Stimulated activated naive CD8-positive, alpha-beta T cell treated with anti-CD3 and anti-CD28 coated beads, Interleukin-15, amount 100 ng/mL, for 72 hours (primary cell): ENCODE measurements around the gene BPIFA3.
"Not testable (repeated sequence)": the region's sequence is repeated elsewhere in the genome, so short reads cannot be mapped to it uniquely, and the experiment has no call there.

Experiments
- ATAC-seq: fragments of 150-1000 bp; cut with Tn5 transposase; 2 replicates; pipeline ENCODE4 v1.10.0; 2021; ENCODE audit warnings: mild to moderate bottlenecking, moderate library complexity
- DNase-seq, 2 donors: peaks; one replicate each; pipeline ENCODE4 v3.0.0; 2021 to 2022
- H3K27ac Mint-ChIP-seq, 2 donors: one replicate each; pipeline ENCODE4 v1.8.0; 2022; ENCODE audit warnings: mild to moderate bottlenecking in 2 of 2, mixed read lengths in 2 of 2, moderate library complexity in 2 of 2
- H3K27me3 Mint-ChIP-seq: one replicate; pipeline ENCODE4 v1.8.0; 2022; ENCODE audit warnings: mixed read lengths
- H3K4me1 Mint-ChIP-seq: one replicate; pipeline ENCODE4 v1.8.0; 2022; ENCODE audit warnings: mild to moderate bottlenecking, mixed read lengths
- H3K4me3 Mint-ChIP-seq, 2 donors: one replicate each; pipeline ENCODE4 v1.8.0; 2022; ENCODE audit warnings: mild to moderate bottlenecking in 2 of 2, mixed read lengths in 2 of 2, moderate library complexity in 1 of 2
- H3K9me3 Mint-ChIP-seq, 2 donors: one replicate each; pipeline ENCODE4 v1.8.0; 2022; ENCODE audit warnings: mixed read lengths in 2 of 2

The BPIFA3 gene

GRCh38 chr20:33217052-33217451, at the start of gene BPIFA3:
Gene BPIFA3 (plus strand): TSS chr20:33217352. CDS start chr20:33217537, 185 bp downstream.
- H3K4me3 Mint-ChIP-seq: no peak within 1 kb of the TSS
- peaks cover 49% of the 10 kb centered on the region for H3K27me3 Mint-ChIP-seq
- ATAC-seq (no peak), DNase-seq (no peak)
- no peaks in the 10 kb centered on the region for H3K4me1 Mint-ChIP-seq
- H3K9me3 Mint-ChIP-seq: no peaks in the 10 kb centered on the region
- no peak within 1 kb of the TSS for H3K27ac Mint-ChIP-seq

DNA sequence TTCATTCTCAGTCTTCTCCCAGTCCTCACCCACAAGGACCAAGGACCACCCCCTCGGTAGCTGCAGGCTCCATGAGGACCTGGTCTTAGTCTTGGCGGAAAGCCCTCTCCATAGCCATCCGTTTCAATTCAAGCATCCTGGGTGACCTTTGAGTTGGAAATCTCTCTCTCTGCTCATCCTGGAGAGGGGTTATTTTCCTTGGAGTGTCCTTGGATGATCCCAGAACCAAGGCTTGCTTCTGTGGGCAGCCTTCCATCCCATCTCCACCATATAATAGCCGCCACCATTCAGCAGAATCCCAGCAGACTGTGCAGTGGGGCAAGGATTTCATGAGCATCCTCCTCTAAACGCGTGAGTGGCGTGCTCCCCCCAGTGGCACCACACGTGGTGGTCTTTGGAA, 49.3 kb upstream of the BPIFA3 start, which contains the start of gene BPIFA2:
TSS of gene BPIFA2 (plus strand) at position 301 of the 400 bp plus-strand sequence. CDS start 987 bp downstream, outside the sequence.
- Mint-ChIP-seq H3K4me3 (no peak within 1 kb of the TSS), H3K9me3 (peaks cover 20 to 26% of the 10 kb centered on the region in 2 donors), H3K27ac (no peak within 1 kb of the TSS), H3K4me1 (no peaks in the 10 kb centered on the region), H3K27me3 (no peaks in the 10 kb centered on the region)
- DNase-seq (no peak), ATAC-seq (no peak)

GRCh38 chr20:33169176-33169794, 47.9 kb upstream of the BPIFA3 start:
- DNase-seq: no peak
- Mint-ChIP-seq H3K27ac (peak overlapping the region in 1 of 2 donors; percentile 40), H3K27me3 (no peaks in the 10 kb centered on the region), H3K4me1 (no peaks in the 10 kb centered on the region), H3K4me3 (no peak overlapping the region), H3K9me3 (peaks cover 20 to 26% of the 10 kb centered on the region in 2 donors)
- no peak for ATAC-seq

GRCh38 chr20:33172781-33173180, 44.4 kb upstream of the BPIFA3 start:
- Mint-ChIP-seq H3K9me3 (peaks cover 20 to 26% of the 10 kb centered on the region in 2 donors), H3K4me1 (no peaks in the 10 kb centered on the region), H3K27ac (no peak overlapping the region), H3K4me3 (no peak overlapping the region), H3K27me3 (no peaks in the 10 kb centered on the region)
- ATAC-seq (no peak), DNase-seq (no peak)

DNA sequence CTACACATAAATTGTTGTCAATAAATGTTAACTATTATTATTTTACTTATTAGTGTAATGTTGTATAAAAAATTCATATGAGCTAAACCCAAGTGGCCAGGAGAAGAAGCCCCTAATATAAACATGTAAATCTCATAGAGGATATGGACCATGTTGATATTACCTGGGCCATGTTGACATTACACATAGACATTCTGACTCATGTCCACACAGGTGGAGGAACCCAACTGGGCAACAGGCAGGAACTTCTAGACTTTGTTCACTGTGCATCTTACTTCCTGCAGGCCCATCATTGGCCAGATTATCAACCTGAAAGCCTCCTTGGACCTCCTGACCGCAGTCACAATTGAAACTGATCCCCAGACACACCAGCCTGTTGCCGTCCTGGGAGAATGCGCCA, 42.0 kb upstream of the BPIFA3 start:
- H3K27ac Mint-ChIP-seq: no peak overlapping the region
- H3K4me3 Mint-ChIP-seq: no peak overlapping the region
- DNase-seq: no peak
- no peaks in the 10 kb centered on the region for H3K4me1 Mint-ChIP-seq
- H3K9me3 Mint-ChIP-seq: peaks cover 12 to 15% of the 10 kb centered on the region in 2 donors
- ATAC-seq: no peak
- H3K27me3 Mint-ChIP-seq: no peaks in the 10 kb centered on the region

- H3K4me1 Mint-ChIP-seq: no peaks in the 10 kb centered on the region
- H3K27ac Mint-ChIP-seq: peak overlapping the region in 1 of 2 donors; percentile 7
- H3K4me3 Mint-ChIP-seq: no peak overlapping the region
- no peaks in the 10 kb centered on the region for H3K27me3 Mint-ChIP-seq
- peaks cover 3 to 5% of the 10 kb centered on the region in 2 donors for H3K9me3 Mint-ChIP-seq
- ATAC-seq: no peak
- DNase-seq: no peak
Measured at GRCh38 chr20:33176101-33176500, 41.1 kb upstream of the BPIFA3 start.

DNA sequence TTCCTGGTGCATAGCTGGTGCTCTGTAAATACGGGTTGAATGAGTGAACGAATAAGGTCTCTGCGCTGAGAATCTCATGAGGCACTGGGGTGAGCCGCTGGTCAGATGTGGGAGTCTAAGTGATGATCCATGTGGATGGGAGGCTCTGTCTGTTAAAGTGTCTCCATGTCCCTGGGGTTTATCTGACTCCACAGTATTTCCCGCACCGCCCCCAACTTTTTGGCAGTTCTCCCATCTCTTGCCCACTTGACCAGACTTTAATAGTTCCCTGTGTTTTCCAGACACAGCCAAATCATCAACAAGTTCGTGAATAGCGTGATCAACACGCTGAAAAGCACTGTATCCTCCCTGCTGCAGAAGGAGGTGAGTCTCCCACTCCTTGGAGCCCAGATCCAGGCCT, 39.3 kb upstream of the BPIFA3 start:
- ATAC-seq: no peak
- Mint-ChIP-seq H3K27ac (no peak overlapping the region), H3K4me3 (no peak overlapping the region), H3K27me3 (no peaks in the 10 kb centered on the region), H3K9me3 (no peaks in the 10 kb centered on the region), H3K4me1 (no peaks in the 10 kb centered on the region)
- no peak for DNase-seq

GRCh38 chr20:33178726-33179125, 38.4 kb upstream of the BPIFA3 start:
- H3K9me3 Mint-ChIP-seq: peaks cover 0 to 7% of the 10 kb centered on the region in 2 donors
- ATAC-seq: no peak
- H3K4me1 Mint-ChIP-seq: no peaks in the 10 kb centered on the region

DNA sequence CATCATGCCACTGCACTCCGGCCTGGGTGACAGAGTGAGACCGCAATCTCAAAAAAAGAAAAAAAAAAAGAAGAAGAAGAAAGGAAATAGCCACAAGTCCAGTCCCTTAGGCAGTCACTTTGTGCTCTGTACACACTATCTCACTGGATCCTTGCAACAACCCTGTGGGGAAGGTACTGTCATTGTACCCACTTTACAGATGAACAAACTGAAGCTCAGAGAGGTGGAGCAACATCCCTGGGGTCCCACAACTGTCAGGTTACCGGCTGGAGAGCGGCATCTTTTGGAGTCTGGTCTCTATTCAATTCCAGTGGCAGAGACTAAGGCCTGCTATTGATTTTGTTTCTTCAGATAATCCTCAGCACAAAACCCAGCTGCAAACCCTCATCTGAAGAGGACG, 37.0 kb upstream of the BPIFA3 start:
- no peak overlapping the region for H3K4me3 Mint-ChIP-seq
- peaks cover 7% of the 10 kb centered on the region for H3K27me3 Mint-ChIP-seq

More at GRCh38 chr20:33178726-33179125, 38.4 kb upstream of the BPIFA3 start:
- no peak overlapping the region for H3K4me3 Mint-ChIP-seq
- DNase-seq: no peak
- no peak overlapping the region for H3K27ac Mint-ChIP-seq
- H3K27me3 Mint-ChIP-seq: peaks cover 6% of the 10 kb centered on the region

GRCh38 chr20:33181482-33182093, 35.6 kb upstream of the BPIFA3 start:
- H3K4me1 Mint-ChIP-seq: no peaks in the 10 kb centered on the region
- H3K27me3 Mint-ChIP-seq: peaks cover 7% of the 10 kb centered on the region
- no peak overlapping the region for H3K27ac Mint-ChIP-seq
- H3K9me3 Mint-ChIP-seq: peaks cover 0 to 7% of the 10 kb centered on the region in 2 donors
- DNase-seq: no peak
- ATAC-seq: no peak
- H3K4me3 Mint-ChIP-seq: no peak overlapping the region

More for the DNA sequence above, 37.0 kb upstream of the BPIFA3 start:
- no peaks in the 10 kb centered on the region for H3K4me1 Mint-ChIP-seq
- peaks cover 0 to 7% of the 10 kb centered on the region in 2 donors for H3K9me3 Mint-ChIP-seq
- no peak overlapping the region for H3K27ac Mint-ChIP-seq
- ATAC-seq (no peak), DNase-seq (no peak)

- DNase-seq (no peak), ATAC-seq (no peak)
- H3K27me3 Mint-ChIP-seq: peaks cover 7% of the 10 kb centered on the region
Measured at GRCh38 chr20:33183312-33183711, 33.8 kb upstream of the BPIFA3 start.

DNA sequence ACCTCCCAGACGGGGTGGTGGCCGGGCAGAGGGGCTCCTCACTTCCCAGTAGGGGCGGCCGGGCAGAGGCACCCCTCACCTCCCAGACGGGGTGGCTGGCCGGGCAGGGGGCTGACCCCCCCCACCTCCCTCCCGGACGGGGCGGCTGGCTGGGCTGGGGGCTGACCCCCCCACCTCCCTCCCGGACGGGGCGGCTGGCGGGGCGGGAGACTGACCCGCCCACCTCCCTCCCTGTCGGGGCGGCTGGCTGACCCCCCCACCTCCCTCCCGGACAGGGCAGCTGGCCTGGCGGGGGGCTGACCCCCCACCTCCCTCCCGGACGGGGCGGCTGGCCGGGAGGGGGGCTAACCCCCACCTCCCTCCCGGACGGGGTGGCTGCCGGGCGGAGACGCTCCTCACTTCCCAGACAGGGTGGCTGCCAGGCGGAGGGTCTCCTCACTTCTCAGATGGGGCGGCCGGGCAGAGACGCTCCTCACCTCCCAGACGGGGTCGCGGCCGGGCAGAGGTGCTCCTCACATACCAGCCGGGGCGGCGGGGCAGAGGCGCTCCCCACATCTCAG, 32.0 kb upstream of the BPIFA3 start:
- H3K27me3 Mint-ChIP-seq, DNase-seq, H3K4me1 Mint-ChIP-seq, ATAC-seq, H3K9me3 Mint-ChIP-seq, H3K4me3 Mint-ChIP-seq, H3K27ac Mint-ChIP-seq: not testable (repeated sequence)

More at GRCh38 chr20:33183312-33183711, 33.8 kb upstream of the BPIFA3 start:
- Mint-ChIP-seq H3K27ac (no peak overlapping the region), H3K9me3 (peaks cover 0 to 7% of the 10 kb centered on the region in 2 donors), H3K4me1 (no peaks in the 10 kb centered on the region), H3K4me3 (no peak overlapping the region)

- Mint-ChIP-seq H3K4me3 (no peak overlapping the region), H3K27me3 (peaks cover 7% of the 10 kb centered on the region), H3K4me1 (no peaks in the 10 kb centered on the region), H3K27ac (no peak overlapping the region), H3K9me3 (peaks cover 0 to 7% of the 10 kb centered on the region in 2 donors)
- ATAC-seq (no peak), DNase-seq (no peak)
Measured at GRCh38 chr20:33187491-33187890, 29.7 kb upstream of the BPIFA3 start.

DNA sequence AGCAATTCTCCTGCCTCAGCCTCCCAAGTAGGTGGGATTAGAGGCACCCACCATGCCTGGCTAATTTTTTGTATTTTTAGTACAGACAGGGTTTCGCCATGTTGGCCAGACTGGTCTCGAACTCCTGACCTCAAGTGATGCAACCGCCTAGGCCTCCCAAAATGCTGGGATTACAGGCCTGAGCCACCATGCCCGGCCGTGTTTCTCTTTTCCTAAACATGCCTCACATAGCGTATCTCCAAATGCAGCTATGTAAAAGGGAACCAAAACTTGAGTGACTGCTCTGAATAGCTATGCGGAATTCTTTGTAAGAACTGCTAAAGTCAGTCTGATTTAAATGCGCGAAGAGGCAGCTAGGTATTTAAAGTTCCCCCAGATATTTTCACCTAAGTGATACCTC, 28.7 kb upstream of the BPIFA3 start:
- H3K9me3 Mint-ChIP-seq: peaks cover 0 to 3% of the 10 kb centered on the region in 2 donors
- no peak overlapping the region for H3K27ac Mint-ChIP-seq
- H3K4me3 Mint-ChIP-seq: no peak overlapping the region
- DNase-seq (no peak), ATAC-seq (no peak)
- no peaks in the 10 kb centered on the region for H3K4me1 Mint-ChIP-seq
- peaks cover 3% of the 10 kb centered on the region for H3K27me3 Mint-ChIP-seq

GRCh38 chr20:33191484-33191883, 25.7 kb upstream of the BPIFA3 start:
- Mint-ChIP-seq H3K4me3 (no peak overlapping the region), H3K9me3 (no peaks in the 10 kb centered on the region), H3K4me1 (no peaks in the 10 kb centered on the region), H3K27me3 (no peaks in the 10 kb centered on the region), H3K27ac (no peak overlapping the region)
- DNase-seq (no peak), ATAC-seq (no peak)

- DNase-seq (no peak), ATAC-seq (no peak)
- Mint-ChIP-seq H3K4me3 (no peak overlapping the region), H3K4me1 (no peaks in the 10 kb centered on the region), H3K27ac (no peak overlapping the region), H3K9me3 (no peaks in the 10 kb centered on the region), H3K27me3 (no peaks in the 10 kb centered on the region)
Measured at GRCh38 chr20:33191955-33192354, 25.2 kb upstream of the BPIFA3 start.
